CD14-positive monocyte (primary cell): ENCODE data around the gene UNC50. TPM values are rescaled to one million over a fixed set of nuclear protein-coding genes. Genes with fewer than 3 reads are reported as not detected.
"Not testable (repeated sequence)": the region's sequence is repeated elsewhere in the genome, so short reads cannot be mapped to it uniquely, and the experiment has no call there.

ENCODE experiments used
- DNase-seq, 3 donors: peaks; one replicate each; pipeline ENCODE4 v3.0.0-alpha.2; 2011 to 2022
- H2AFZ ChIP-seq: 2 replicates; pipeline ENCODE4 v1.6.0; 2012; ENCODE audit warnings: mild to moderate bottlenecking, low read depth, low read length, inconsistent platforms; ENCODE audit not compliant: insufficient read depth, poor library complexity, severe bottlenecking
- H3K27ac ChIP-seq, 2 donors: 1 replicate in 1 of 2; 2 replicates in 1 of 2; pipeline ENCODE4 v1.5.1; 2012 to 2013; ENCODE audit warnings: low read length in 2 of 2, control low read depth in 1 of 2, inconsistent platforms in 1 of 2, low read depth in 1 of 2, mild to moderate bottlenecking in 1 of 2
- H3K27me3 ChIP-seq, 2 donors: one replicate each; pipeline versions ENCODE4 v1.6.0 to v1.6.1; 2011 to 2013; ENCODE audit warnings: low read length in 2 of 2; ENCODE audit not compliant: control insufficient read depth in 2 of 2, insufficient read depth in 2 of 2
- H3K36me3 ChIP-seq, 2 donors: replicated peaks in 1 of 2; 1 replicate in 1 of 2; 2 replicates in 1 of 2; pipeline versions ENCODE4 v1.5.1 to v1.6.1; 2012 to 2013; ENCODE audit warnings: low read length in 2 of 2, control low read depth in 1 of 2, inconsistent platforms in 1 of 2, mild to moderate bottlenecking in 1 of 2; ENCODE audit not compliant: insufficient read depth in 2 of 2, control insufficient read depth in 1 of 2
- H3K4me1 ChIP-seq, 2 donors: 1 replicate in 1 of 2; 2 replicates in 1 of 2; pipeline versions ENCODE4 v1.5.1 to v1.6.1; 2012 to 2013; ENCODE audit warnings: low read length in 2 of 2, control low read depth in 1 of 2, inconsistent platforms in 1 of 2, mild to moderate bottlenecking in 1 of 2, moderate library complexity in 1 of 2; ENCODE audit not compliant: insufficient read depth in 2 of 2, control insufficient read depth in 1 of 2
- H3K4me2 ChIP-seq: replicated peaks from 2 replicates; pipeline ENCODE3; 2012; ENCODE audit warnings: low read length, moderate library complexity, mild to moderate bottlenecking; ENCODE audit not compliant: poor library complexity, severe bottlenecking; ENCODE audit errors: extremely low read depth
- H3K4me3 ChIP-seq, 3 experiments: fragments of 200-600 bp in 1 of 3; sonication (generic) in 1 of 3; replicated peaks in 1 of 3; 1 replicate in 2 of 3; 2 replicates in 1 of 3; pipeline ENCODE4 v1.5.1; 2011 to 2013; ENCODE audit warnings: low read length in 3 of 3, mild to moderate bottlenecking in 3 of 3, control low read depth in 2 of 3, low read depth in 2 of 3, inconsistent platforms in 1 of 3, moderate library complexity in 1 of 3
- H3K79me2 ChIP-seq: 2 replicates; pipeline ENCODE4 v1.6.0; 2012; ENCODE audit warnings: mild to moderate bottlenecking, control low read depth, inconsistent platforms, low read length, moderate library complexity; ENCODE audit not compliant: insufficient read depth
- H3K9ac ChIP-seq: 2 replicates; pipeline ENCODE4 v1.6.0; 2017; ENCODE audit warnings: low read length, mild to moderate bottlenecking; ENCODE audit not compliant: insufficient read depth, poor library complexity, severe bottlenecking
- H3K9me3 ChIP-seq, 2 donors: replicated peaks in 1 of 2; 1 replicate in 1 of 2; 2 replicates in 1 of 2; pipeline versions ENCODE4 v1.5.1 to v1.6.1; 2012 to 2013; ENCODE audit warnings: low read length in 2 of 2, control low read depth in 1 of 2; ENCODE audit not compliant: control insufficient read depth in 1 of 2, insufficient read depth in 1 of 2
- H4K20me1 ChIP-seq: 2 replicates; pipeline ENCODE4 v1.6.0; 2012; ENCODE audit warnings: mild to moderate bottlenecking, low read length, control low read depth, moderate library complexity; ENCODE audit not compliant: insufficient read depth
- H3K27ac Mint-ChIP-seq, 7 donors: one replicate each; pipeline ENCODE4 v1.8.0; 2020; ENCODE audit warnings: mild to moderate bottlenecking in 7 of 7, mixed read lengths in 7 of 7, moderate library complexity in 6 of 7, inconsistent platforms in 2 of 7
- H3K27me3 Mint-ChIP-seq, 3 donors: one replicate each; pipeline ENCODE4 v1.8.0; 2021 to 2022; ENCODE audit warnings: low read depth in 3 of 3, mild to moderate bottlenecking in 3 of 3, mixed read lengths in 3 of 3, moderate library complexity in 3 of 3, inconsistent platforms in 1 of 3
- H3K36me3 Mint-ChIP-seq, 2 donors: one replicate each; pipeline ENCODE4 v1.8.0; 2020; ENCODE audit warnings: mixed read lengths in 2 of 2, inconsistent platforms in 1 of 2, mild to moderate bottlenecking in 1 of 2
- H3K4me1 Mint-ChIP-seq: one replicate; pipeline ENCODE4 v1.8.0; 2020; ENCODE audit warnings: mild to moderate bottlenecking, mixed read lengths
- H3K4me3 Mint-ChIP-seq, 2 donors: one replicate each; pipeline ENCODE4 v1.8.0; 2020; ENCODE audit warnings: mild to moderate bottlenecking in 2 of 2, mixed read lengths in 2 of 2, moderate library complexity in 1 of 2
- H3K9me3 Mint-ChIP-seq, 7 donors: one replicate each; pipeline ENCODE4 v1.8.0; 2020 to 2022; ENCODE audit warnings: mixed read lengths in 7 of 7, mild to moderate bottlenecking in 6 of 7, moderate library complexity in 6 of 7, inconsistent platforms in 2 of 7
- WGBS: methylation state at CpG from one replicate; pipeline ENCODE4 v1.1.5; 2013; ENCODE audit warnings: missing lambda C conversion rate; ENCODE audit not compliant: insufficient coverage; 5-methylcytosine and 5-hydroxymethylcytosine counted together
- intact Hi-C, 2 donors: fragments of 100-400 bp; cut with micrococcal nuclease; formaldehyde crosslinking; loops; one replicate each; pipeline versions ENCODE4 v1.15.0 to v1.15.1; 2023
- polyA plus RNA-seq, 3 donors: library from polyadenylated mRNA; depleted of rRNA in 1 of 3; unstranded in 2 of 3; stranded (reverse) in 1 of 3; fragments of 300-500 nt in 2 of 3; fragments of >200 nt in 1 of 3; fragmentation: Illumina TruSeq in 2 of 3; gene quantifications; 1 replicate in 2 of 3; 2 replicates in 1 of 3; pipeline ENCODE4 v1.2.3, GENCODE V29; 2012 to 2021
- TF ChIP-seq, protein P1 (sequence below): fragments of 200-600 bp; IDR thresholded peaks from one replicate; pipeline ENCODE4 v1.8.0; 2022; ENCODE audit warnings: antibody characterized with exemption, mild to moderate bottlenecking

UNC50 gene
- polyA plus RNA-seq, 3 donors: 32.5 to 72.0 (median 62.8) TPM

DNA sequence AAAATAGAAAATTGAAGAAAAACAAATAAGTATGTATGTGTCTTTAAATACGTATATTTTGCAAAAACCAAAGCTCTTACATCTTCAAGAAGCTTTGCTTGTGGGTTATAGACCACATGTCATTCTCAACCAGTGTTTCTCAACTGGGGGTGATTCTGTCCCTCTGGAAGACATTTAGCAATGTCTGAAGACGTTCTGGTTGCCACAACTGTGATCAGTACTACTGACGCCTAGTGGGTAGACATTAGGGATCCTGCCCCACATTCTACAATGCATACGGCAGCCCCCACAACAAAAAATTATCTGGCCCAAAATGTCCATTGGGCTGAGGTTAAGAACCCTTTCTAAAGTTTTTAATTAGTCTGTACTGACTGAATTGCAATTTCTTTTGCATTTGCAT, 48.4 kb downstream of the UNC50 start:
- Mint-ChIP-seq H3K36me3 (peaks cover 32 to 35% of the 10 kb centered on the region in 2 donors), H3K4me3 (no peak overlapping the region), H3K4me1 (peaks cover 31% of the 10 kb centered on the region), H3K9me3 (peaks cover 0 to 8% (median 6%) of the 10 kb centered on the region in 7 donors), H3K27me3 (no peaks in the 10 kb centered on the region), H3K27ac (peak overlapping the region in 2 of 7 donors; percentile 70 to 80)
- intact Hi-C loops: no loop called here
- Histone ChIP-seq H3K4me2 (no peak overlapping the region), H3K27ac (peak overlapping the region in 1 of 2 donors; percentile 42), H3K9me3 (no peaks in the 10 kb centered on the region), H3K4me3 (no peak overlapping the region), H3K36me3 (peaks cover 13 to 27% of the 10 kb centered on the region in 2 donors), H2AFZ (no peak overlapping the region), H3K79me2 (peaks cover 9% of the 10 kb centered on the region), H3K9ac (no peak overlapping the region), H4K20me1 (no peaks in the 10 kb centered on the region), H3K4me1 (peaks cover 12 to 19% of the 10 kb centered on the region in 2 donors), H3K27me3 (no peaks in the 10 kb centered on the region)
- TF ChIP-seq, protein P1, sequence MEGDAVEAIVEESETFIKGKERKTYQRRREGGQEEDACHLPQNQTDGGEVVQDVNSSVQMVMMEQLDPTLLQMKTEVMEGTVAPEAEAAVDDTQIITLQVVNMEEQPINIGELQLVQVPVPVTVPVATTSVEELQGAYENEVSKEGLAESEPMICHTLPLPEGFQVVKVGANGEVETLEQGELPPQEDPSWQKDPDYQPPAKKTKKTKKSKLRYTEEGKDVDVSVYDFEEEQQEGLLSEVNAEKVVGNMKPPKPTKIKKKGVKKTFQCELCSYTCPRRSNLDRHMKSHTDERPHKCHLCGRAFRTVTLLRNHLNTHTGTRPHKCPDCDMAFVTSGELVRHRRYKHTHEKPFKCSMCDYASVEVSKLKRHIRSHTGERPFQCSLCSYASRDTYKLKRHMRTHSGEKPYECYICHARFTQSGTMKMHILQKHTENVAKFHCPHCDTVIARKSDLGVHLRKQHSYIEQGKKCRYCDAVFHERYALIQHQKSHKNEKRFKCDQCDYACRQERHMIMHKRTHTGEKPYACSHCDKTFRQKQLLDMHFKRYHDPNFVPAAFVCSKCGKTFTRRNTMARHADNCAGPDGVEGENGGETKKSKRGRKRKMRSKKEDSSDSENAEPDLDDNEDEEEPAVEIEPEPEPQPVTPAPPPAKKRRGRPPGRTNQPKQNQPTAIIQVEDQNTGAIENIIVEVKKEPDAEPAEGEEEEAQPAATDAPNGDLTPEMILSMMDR: no peak
- 0% methylated on average over 1 of the region's 4 CpGs for WGBS
- peak in 2 of 3 donors; percentile 17 to 27 for DNase-seq

GRCh38 chr2:98658816-98659490, 50.6 kb downstream of the UNC50 start:
- H3K27me3 Mint-ChIP-seq: no peaks in the 10 kb centered on the region
- TF ChIP-seq, protein P1: no peak
- peaks cover 29% of the 10 kb centered on the region for H3K4me1 Mint-ChIP-seq
- H3K36me3 ChIP-seq: peaks cover 23 to 39% of the 10 kb centered on the region in 2 donors
- H3K27ac ChIP-seq: no peak overlapping the region
- H3K9ac ChIP-seq: no peak overlapping the region
- intact Hi-C loops: no loop called here
- H3K9me3 ChIP-seq: no peaks in the 10 kb centered on the region
- H3K9me3 Mint-ChIP-seq: peaks cover 0 to 8% (median 6%) of the 10 kb centered on the region in 7 donors
- no peak overlapping the region for H3K4me3 ChIP-seq
- no peaks in the 10 kb centered on the region for H4K20me1 ChIP-seq
- H2AFZ ChIP-seq: no peak overlapping the region
- DNase-seq: no peak
- H3K4me1 ChIP-seq: peaks cover 12 to 21% of the 10 kb centered on the region in 2 donors
- H3K36me3 Mint-ChIP-seq: peaks cover 33 to 34% of the 10 kb centered on the region in 2 donors
- H3K79me2 ChIP-seq: peaks cover 9% of the 10 kb centered on the region
- H3K27me3 ChIP-seq: no peaks in the 10 kb centered on the region
- no peak overlapping the region for H3K4me3 Mint-ChIP-seq
- 80% methylated on average over 1 of the region's 4 CpGs for WGBS
- peak overlapping the region in 1 of 7 donors; percentile 77 for H3K27ac Mint-ChIP-seq
- no peak overlapping the region for H3K4me2 ChIP-seq

GRCh38 chr2:98659491-98659840, 51.1 kb downstream of the UNC50 start:
- H3K36me3 Mint-ChIP-seq: peaks cover 33 to 34% of the 10 kb centered on the region in 2 donors
- H3K4me1 Mint-ChIP-seq: peaks cover 30% of the 10 kb centered on the region
- H3K4me2 ChIP-seq, H3K79me2 ChIP-seq, H3K4me3 ChIP-seq, H2AFZ ChIP-seq, intact Hi-C loops, H3K27me3 Mint-ChIP-seq, H3K27ac ChIP-seq, H3K27me3 ChIP-seq, H3K9me3 ChIP-seq, DNase-seq, H4K20me1 ChIP-seq, H3K9ac ChIP-seq, H3K9me3 Mint-ChIP-seq, H3K4me3 Mint-ChIP-seq: not testable (repeated sequence)
- Histone ChIP-seq H3K36me3 (peaks cover 23 to 39% of the 10 kb centered on the region in 2 donors), H3K4me1 (peaks cover 16 to 26% of the 10 kb centered on the region in 2 donors)
- WGBS: 100% methylated on average over 1 of the region's 3 CpGs
- H3K27ac Mint-ChIP-seq: peak overlapping the region in 1 of 7 donors; percentile 77
